ENCODE data around the gene KRT7. TPM values are rescaled to one million over a fixed set of nuclear protein-coding genes. Genes with fewer than 3 reads are reported as not detected.

The KRT7 gene
- total RNA-seq, 1 experiment from 2014 or later = 10.0 TPM

GRCh38 chr12:52187206-52187605 is 45.8 kb upstream of the KRT7 start:
- Histone ChIP-seq H3K23ac (ENCODE audit: insufficient read length, low read depth, low read length) (no peak overlapping the region), H4K8ac (replicated peaks; ENCODE audit: insufficient read length, low read depth, low read length) (no peak overlapping the region), H3K14ac (ENCODE audit: insufficient read depth, low read length) (no peak overlapping the region), H4K20me1 (ENCODE audit: control insufficient read depth, insufficient read depth, insufficient read length) (no peaks in the 10 kb centered on the region), H3K9ac (ENCODE audit: extremely low read depth, insufficient read length, low read length) (no peak overlapping the region), H3K18ac (ENCODE audit: insufficient read length, low read depth, low read length) (no peak overlapping the region), H3K27ac (ENCODE audit: insufficient read length, low read depth, low read length) (no peak overlapping the region), H2BK120ac (ENCODE audit: low read depth, low read length, poor library complexity, severe bottlenecking) (no peak overlapping the region), H3K23me2 (ENCODE audit: insufficient read length, low read depth, low read length, poor library complexity, severe bottlenecking) (no peaks in the 10 kb centered on the region), H2BK15ac (ENCODE audit: low read depth, low read length) (no peak overlapping the region), H2BK5ac (ENCODE audit: insufficient read length, low read length) (no peak overlapping the region), H2BK12ac (ENCODE audit: insufficient read length, low read depth, low read length) (no peak overlapping the region), H3K4me1 (ENCODE audit: insufficient read depth, low read length) (peaks cover 2% of the 10 kb centered on the region; the same call in 1 of the 2 replicates), H2AFZ (ENCODE audit: low read length) (no peak overlapping the region), H3K56ac (ENCODE audit: insufficient read length, low read depth, low read length) (no peak overlapping the region), H2AK5ac (ENCODE audit: insufficient read length, low read length) (no peak overlapping the region), H3K79me1 (ENCODE audit: insufficient read depth, low read depth, low read length, poor library complexity, severe bottlenecking) (no peaks in the 10 kb centered on the region), H4K5ac (ENCODE audit: insufficient read length, low read depth, low read length) (no peak overlapping the region), H3K4ac (ENCODE audit: low read depth, low read length) (no peak overlapping the region), H2BK20ac (ENCODE audit: low read depth, low read length, poor library complexity, severe bottlenecking) (no peak overlapping the region), H4K91ac (ENCODE audit: insufficient read length, low read depth, low read length) (no peak overlapping the region), H3K27me3 (ENCODE audit: insufficient read depth, low read length) (no peaks in the 10 kb centered on the region), H3K4me2 (ENCODE audit: insufficient read depth, insufficient read length, low read length) (no peak overlapping the region), H3K9me3 (ENCODE audit: control insufficient read depth, low read depth, low read length) (no peaks in the 10 kb centered on the region), H3T11ph (ENCODE audit: low read length) (no peak overlapping the region), H3K79me2 (ENCODE audit: insufficient read depth, low read length) (no peaks in the 10 kb centered on the region)
- no peaks in the 10 kb centered on the region for H3K36me3 Mint-ChIP-seq (ENCODE audit: insufficient read depth in 1 of 3, low read depth in 3 of 3)
- no peak for TF ChIP-seq CTCF (conservative IDR thresholded peaks at IDR 0.05)
- DNase-seq = peak; percentile 60
- peaks cover 6% of the 10 kb centered on the region for H3K27me3 Mint-ChIP-seq (ENCODE audit: low read depth)
- peaks cover 25 to 53% of the 10 kb centered on the region in 2 experiments for H3K4me1 Mint-ChIP-seq
- no CpG with 5 or more reads among the region's 11 CpGs for WGBS (ENCODE audit: extremely low coverage, insufficient read length, low lambda C conversion rate)
- H3K9me3 Mint-ChIP-seq = no peaks in the 10 kb centered on the region; a peak in 1 of 5 replicates
- H3K4me3 Mint-ChIP-seq = no peak overlapping the region
- H3K27ac Mint-ChIP-seq = no peak overlapping the region
